Loucy (cell line): ENCODE data around the gene NAGPA.

Experiments
- CTCF ChIP-seq: fragments of 200-600 bp; sonication (generic); conservative IDR thresholded peaks from 2 replicates; pipeline ENCODE4 v1.5.1; 2014; ENCODE audit warnings: mild to moderate bottlenecking, antibody characterized with exemption, low read length
- EZH2phosphoT487 ChIP-seq: fragments of 200-600 bp; IDR thresholded peaks from 2 replicates; pipeline ENCODE4 v1.6.1; 2018; ENCODE audit warnings: antibody characterized with exemption, mild to moderate bottlenecking, moderate library complexity, borderline replicate concordance

GRCh38 chr16:5008311-5008731 is 25.4 kb downstream of the NAGPA start:
- TF ChIP-seq CTCF (no peak), EZH2phosphoT487 (no peak)
